A673 (cell line): ENCODE results near the gene B4GALT3. TPM values are rescaled to one million over a fixed set of nuclear protein-coding genes. Genes with fewer than 3 reads are reported as not detected.

ENCODE experiments used
- BruUV-seq: library from RNA; stranded (reverse); fragments of 400-500 nt; replicated peaks from 2 replicates; lab custom pipeline; 2021; lab: Mats Ljungman, UMichigan
- CTCF ChIA-PET: fragments of 300-600 bp; sonication (Branson Sonifier 250); formaldehyde crosslinking; loops from one replicate; lab custom pipeline; 2022; ENCODE audit warnings: antibody characterized with exemption; lab: Charles Lee
- POLR2A ChIA-PET: fragments of 300-600 bp; sonication (Branson Sonifier 250); formaldehyde crosslinking; loops from one replicate; lab custom pipeline; 2022; ENCODE audit warnings: antibody characterized with exemption; ENCODE audit not compliant: low non-redundant PET; lab: Charles Lee
- DNase-seq: peaks from one replicate; pipeline ENCODE4 v3.0.0-alpha.2; 2015; ENCODE audit warnings: low spot score
- H3K27ac ChIP-seq: fragments of 200-600 bp; sonication (generic); 2 replicates; pipeline ENCODE4 v1.5.1; 2016; ENCODE audit warnings: mixed run types, low read depth, mild to moderate bottlenecking, mixed read lengths, antibody characterized with exemption, low read length; ENCODE audit not compliant: poor library complexity, severe bottlenecking
- H3K27me3 ChIP-seq: fragments of 200-600 bp; sonication (generic); replicated peaks from 2 replicates; pipeline ENCODE4 v1.6.1; 2017; ENCODE audit warnings: mixed run types, low read depth, mild to moderate bottlenecking, mixed read lengths, antibody characterized with exemption, low read length; ENCODE audit not compliant: insufficient read depth, poor library complexity
- H3K36me3 ChIP-seq: fragments of 200-600 bp; sonication (generic); 2 replicates; pipeline ENCODE4 v1.6.1; 2016; ENCODE audit warnings: mixed run types, mild to moderate bottlenecking, mixed read lengths, antibody characterized with exemption, low read length; ENCODE audit not compliant: insufficient read depth, poor library complexity, severe bottlenecking
- H3K4me1 ChIP-seq: fragments of 200-600 bp; sonication (generic); 2 replicates; pipeline ENCODE4 v1.6.1; 2017; ENCODE audit warnings: mixed run types, mild to moderate bottlenecking, mixed read lengths, antibody characterized with exemption, low read length; ENCODE audit not compliant: insufficient read depth, poor library complexity, severe bottlenecking
- H3K4me3 ChIP-seq: fragments of 200-600 bp; sonication (generic); 2 replicates; pipeline ENCODE4 v1.5.1; 2016; ENCODE audit warnings: low read depth, mixed run types, mild to moderate bottlenecking, mixed read lengths, low read length; ENCODE audit not compliant: poor library complexity, severe bottlenecking
- H3K9me3 ChIP-seq: fragments of 200-600 bp; sonication (generic); 2 replicates; pipeline ENCODE4 v1.6.1; 2016; ENCODE audit warnings: mixed run types, low read depth, mild to moderate bottlenecking, mixed read lengths, antibody characterized with exemption, low read length; ENCODE audit not compliant: poor library complexity, severe bottlenecking
- CTCF ChIP-seq: fragments of 300-800, 200-600 bp; sonication (generic); conservative IDR thresholded peaks from 2 replicates; pipeline ENCODE4 v1.5.1; 2017; ENCODE audit warnings: low read depth, mild to moderate bottlenecking, antibody characterized with exemption, low read length, moderate library complexity, mixed read lengths
- EZH2 ChIP-seq: fragments of 200-600 bp; sonication (generic); IDR thresholded peaks from 2 replicates; pipeline ENCODE4 v1.6.1; 2017; ENCODE audit warnings: borderline replicate concordance, low read depth, mild to moderate bottlenecking, mixed read lengths, antibody characterized with exemption, low read length; ENCODE audit not compliant: poor library complexity, severe bottlenecking
- intact Hi-C: fragments of 100-400 bp; cut with micrococcal nuclease; formaldehyde crosslinking; loops from one replicate; pipeline ENCODE4 v1.10.0; 2022; ENCODE audit not compliant: unreplicated experiment
- total RNA-seq: library from RNA; stranded (reverse); gene quantifications from 2 replicates; pipeline ENCODE4 v1.2.3, GENCODE V29; 2021

The B4GALT3 gene
- total RNA-seq, 1 experiment from 2014 or later: 55.1 TPM

- Histone ChIP-seq H3K9me3 (no peaks in the 10 kb centered on the region), H3K36me3 (peaks cover 29% of the 10 kb centered on the region), H3K27me3 (no peaks in the 10 kb centered on the region), H3K4me3 (peak within 1 kb of the TSS; percentile 92), H3K27ac (peak within 1 kb of the TSS; percentile 87), H3K4me1 (peaks cover 39% of the 10 kb centered on the region)
- no TSS peak for BruUV-seq
- TF ChIP-seq CTCF: peak; percentile 48
- no peak for TF ChIP-seq EZH2
- POLR2A ChIA-PET: interaction anchor here (0.6 to 1.2 kb wide), 3 partner anchors 16 to 46 kb away, joined by 4 to 5 read pairs (median 4); partner anchors contain the start of gene B4GALT3
- peak; percentile 100 for DNase-seq
- intact Hi-C loops: no loop called here
- CTCF ChIA-PET: interaction anchor here (1.0 to 1.4 kb wide), 2 partner anchors 24 to 36 kb away, joined by 5 to 14 read pairs; partner anchors contain the start of genes PPOX and TOMM40L
Measured at GRCh38 chr1:161201836-161202712, 24.8 kb upstream of the B4GALT3 start, which contains the start of gene NDUFS2. Gene NDUFS2 (plus strand): TSS chr1:161202367. CDS start chr1:161202386, 19 bp downstream.

- intact Hi-C loops: no loop called here
- no peak for DNase-seq
- Histone ChIP-seq H3K4me1 (peaks cover 48% of the 10 kb centered on the region), H3K27ac (peak overlapping the region; percentile 87), H3K4me3 (peak overlapping the region; percentile 92), H3K27me3 (no peaks in the 10 kb centered on the region), H3K36me3 (peaks cover 23% of the 10 kb centered on the region), H3K9me3 (no peaks in the 10 kb centered on the region)
- CTCF ChIA-PET: interaction anchor here (0.6 to 2.8 kb wide), 3 partner anchors 24 to 90 kb away, joined by 8 to 14 read pairs (median 10); partner anchors contain the start of gene TOMM40L
- POLR2A ChIA-PET: interaction anchor here (0.6 to 1.2 kb wide), 3 partner anchors 17 to 46 kb away, joined by 4 to 5 read pairs (median 4); partner anchors contain the start of gene B4GALT3
- no TSS peak for BruUV-seq
- no peak for TF ChIP-seq CTCF
- no peak for TF ChIP-seq EZH2
Measured at GRCh38 chr1:161200992-161201835, 23.9 kb upstream of the B4GALT3 start.

GRCh38 chr1:161200421-161200991 lies 23.2 kb upstream of the B4GALT3 start:
- intact Hi-C loops: no loop called here
- H3K4me1 ChIP-seq: peaks cover 51% of the 10 kb centered on the region
- no peaks in the 10 kb centered on the region for H3K9me3 ChIP-seq
- ChIA-PET CTCF (interaction anchor here (0.6 to 2.8 kb wide), 2 partner anchors 25 to 91 kb away, joined by 8 to 10 read pairs; partner anchors contain the start of gene TOMM40L), POLR2A (no interaction called here)
- TF ChIP-seq EZH2 (no peak), CTCF (no peak)
- H3K27ac ChIP-seq: peak overlapping the region; percentile 87
- peaks cover 24% of the 10 kb centered on the region for H3K36me3 ChIP-seq
- no TSS peak for BruUV-seq
- H3K27me3 ChIP-seq: no peaks in the 10 kb centered on the region
- no peak for DNase-seq
- no peak overlapping the region for H3K4me3 ChIP-seq
